ENCODE results near the gene HBA1. TPM values are rescaled to one million over a fixed set of nuclear protein-coding genes. Genes with fewer than 3 reads are reported as not detected.
"Not testable (repeated sequence)": the region's sequence is repeated elsewhere in the genome, so short reads cannot be mapped to it uniquely, and the experiment has no call there.

Gene HBA1
- polyA plus RNA-seq (2012; ENCODE audit: insufficient read depth, insufficient read length), result not detected

DNA sequence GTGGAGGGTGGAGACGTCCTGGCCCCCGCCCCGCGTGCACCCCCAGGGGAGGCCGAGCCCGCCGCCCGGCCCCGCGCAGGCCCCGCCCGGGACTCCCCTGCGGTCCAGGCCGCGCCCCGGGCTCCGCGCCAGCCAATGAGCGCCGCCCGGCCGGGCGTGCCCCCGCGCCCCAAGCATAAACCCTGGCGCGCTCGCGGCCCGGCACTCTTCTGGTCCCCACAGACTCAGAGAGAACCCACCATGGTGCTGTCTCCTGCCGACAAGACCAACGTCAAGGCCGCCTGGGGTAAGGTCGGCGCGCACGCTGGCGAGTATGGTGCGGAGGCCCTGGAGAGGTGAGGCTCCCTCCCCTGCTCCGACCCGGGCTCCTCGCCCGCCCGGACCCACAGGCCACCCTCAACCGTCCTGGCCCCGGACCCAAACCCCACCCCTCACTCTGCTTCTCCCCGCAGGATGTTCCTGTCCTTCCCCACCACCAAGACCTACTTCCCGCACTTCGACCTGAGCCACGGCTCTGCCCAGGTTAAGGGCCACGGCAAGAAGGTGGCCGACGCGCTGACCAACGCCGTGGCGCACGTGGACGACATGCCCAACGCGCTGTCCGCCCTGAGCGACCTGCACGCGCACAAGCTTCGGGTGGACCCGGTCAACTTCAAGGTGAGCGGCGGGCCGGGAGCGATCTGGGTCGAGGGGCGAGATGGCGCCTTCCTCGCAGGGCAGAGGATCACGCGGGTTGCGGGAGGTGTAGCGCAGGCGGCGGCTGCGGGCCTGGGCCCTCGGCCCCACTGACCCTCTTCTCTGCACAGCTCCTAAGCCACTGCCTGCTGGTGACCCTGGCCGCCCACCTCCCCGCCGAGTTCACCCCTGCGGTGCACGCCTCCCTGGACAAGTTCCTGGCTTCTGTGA lies at the start of gene HBA1:
TSS of gene HBA1 (plus strand) at position 204 of the 906 bp plus-strand sequence. CDS start at position 241, 37 bp downstream.
- H3K4me3 ChIP-seq (ENCODE audit: low read length), result not testable (repeated sequence)

DNA sequence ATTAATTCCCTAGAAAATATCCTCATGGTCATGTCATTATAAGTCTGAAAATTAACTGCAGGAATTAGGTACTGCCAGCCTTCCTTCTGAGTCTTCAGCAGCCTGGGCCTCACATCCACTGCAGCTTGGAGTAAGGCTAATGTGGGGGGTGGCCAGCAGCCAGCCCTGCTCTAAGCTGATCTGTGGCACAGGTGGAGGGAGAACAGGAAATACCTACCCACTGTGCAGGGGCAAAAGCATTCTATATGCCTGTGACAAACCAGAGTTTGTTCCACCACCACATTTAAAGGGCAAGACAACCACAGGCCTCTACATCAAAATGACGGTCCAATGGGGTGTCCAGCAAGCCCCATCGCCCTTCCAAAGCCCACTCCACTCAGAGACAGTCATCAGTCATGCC lies 47.4 kb upstream of the HBA1 start:
- H3K4me3 ChIP-seq (ENCODE audit: low read length), result no peak overlapping the region
- DNase-seq (ENCODE audit: low read depth, low spot score), result peak; percentile 53

More for the DNA sequence above, at the start of gene HBA1:
- DNase-seq (ENCODE audit: low read depth, low spot score), result not testable (repeated sequence)

DNA sequence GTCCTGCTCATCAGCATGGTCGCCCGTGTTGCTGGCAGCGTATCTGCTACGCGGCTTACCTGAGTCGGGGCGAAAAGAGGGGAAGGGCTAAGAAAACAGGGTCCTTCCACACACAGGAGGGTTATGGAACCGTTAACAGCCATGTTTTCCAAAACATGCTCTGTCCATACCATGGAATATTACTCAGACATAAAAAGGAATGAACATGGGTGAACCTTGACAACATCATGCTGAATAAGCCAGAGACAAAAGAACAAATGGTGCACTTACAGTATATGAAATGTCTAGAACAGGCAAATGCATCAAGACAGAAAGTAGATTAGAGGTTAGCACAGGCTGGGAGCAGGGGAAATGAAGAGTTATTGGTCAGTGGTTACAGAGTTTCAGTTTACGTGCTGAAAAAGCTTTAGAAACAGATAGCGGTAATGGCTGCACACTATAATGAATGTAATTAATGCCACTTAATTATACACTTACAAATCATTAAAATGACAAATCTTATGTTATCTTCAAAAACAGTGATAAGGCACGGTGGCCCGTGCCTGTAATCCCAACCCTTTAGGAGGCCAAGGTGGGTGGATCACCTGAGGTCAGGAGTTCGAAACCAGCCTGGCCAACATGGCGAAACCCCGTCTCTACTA lies 45.8 kb upstream of the HBA1 start:
- no peak for DNase-seq (ENCODE audit: low read depth, low spot score)
- no peak overlapping the region for H3K4me3 ChIP-seq (ENCODE audit: low read length)

DNA sequence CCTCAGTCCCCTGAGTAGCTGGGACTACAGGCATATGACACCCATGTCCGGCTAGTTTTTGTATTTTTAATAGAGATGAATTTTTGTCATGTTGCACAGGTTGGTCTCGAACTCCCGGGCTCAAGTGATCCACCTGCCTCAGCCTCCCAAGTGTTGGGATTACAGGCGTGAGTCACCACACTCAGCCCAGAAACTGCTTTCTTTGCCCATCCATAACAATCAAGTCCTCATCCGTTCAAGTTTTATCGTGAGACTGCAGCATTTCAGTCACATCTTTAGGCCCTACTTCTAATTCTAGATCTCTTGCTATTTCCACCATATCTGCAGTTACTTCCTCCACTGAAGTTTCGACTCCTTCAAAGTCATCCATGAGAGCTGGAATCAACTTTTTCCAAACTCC lies 44.4 kb upstream of the HBA1 start:
- no peak for DNase-seq (ENCODE audit: low read depth, low spot score)
- no peak overlapping the region for H3K4me3 ChIP-seq (ENCODE audit: low read length)

DNA sequence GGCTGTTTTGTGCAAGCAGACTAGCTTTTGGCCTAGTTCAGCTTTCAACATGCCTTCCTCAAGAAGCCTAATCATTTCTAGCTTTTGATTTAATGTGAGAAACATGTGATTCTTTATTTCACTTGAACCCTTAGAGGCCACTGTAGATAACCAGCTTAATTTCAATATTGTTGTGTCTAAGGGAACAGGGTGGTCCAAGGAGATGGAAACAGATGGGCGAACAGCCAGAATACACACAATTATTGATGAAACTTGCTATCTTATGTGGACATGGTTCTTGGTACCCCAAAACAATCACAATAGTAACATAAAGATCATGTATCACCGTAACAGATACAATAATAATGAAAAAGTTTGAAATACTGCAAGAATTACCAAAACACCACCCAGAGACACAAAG lies 42.8 kb upstream of the HBA1 start:
- no peak overlapping the region for H3K4me3 ChIP-seq (ENCODE audit: low read length)

DNA sequence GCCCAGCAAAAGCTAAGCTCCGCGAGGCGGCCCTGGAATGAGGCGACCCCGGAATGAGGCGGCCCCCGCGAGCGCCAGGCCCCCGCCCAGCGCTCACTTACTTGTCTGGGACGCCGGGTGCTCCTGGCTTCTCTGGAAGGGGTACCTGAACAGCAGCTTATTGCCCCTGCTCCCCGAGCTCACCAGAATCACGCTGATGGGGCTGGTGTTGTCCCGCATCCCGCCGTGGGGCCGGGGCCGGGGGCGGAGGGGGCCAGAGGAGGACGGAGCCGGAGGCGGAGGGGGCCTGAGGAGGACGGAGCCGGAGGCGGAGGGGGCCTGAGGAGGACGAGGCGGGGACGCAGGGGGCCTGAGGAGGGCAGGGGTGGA lies 38.4 kb upstream of the HBA1 start:
- DNase-seq (ENCODE audit: low read depth, low spot score), result no peak
- peak overlapping the region; percentile 71 for H3K4me3 ChIP-seq (ENCODE audit: low read length)

More for the DNA sequence above, 42.8 kb upstream of the HBA1 start:
- DNase-seq (ENCODE audit: low read depth, low spot score), result no peak

DNA sequence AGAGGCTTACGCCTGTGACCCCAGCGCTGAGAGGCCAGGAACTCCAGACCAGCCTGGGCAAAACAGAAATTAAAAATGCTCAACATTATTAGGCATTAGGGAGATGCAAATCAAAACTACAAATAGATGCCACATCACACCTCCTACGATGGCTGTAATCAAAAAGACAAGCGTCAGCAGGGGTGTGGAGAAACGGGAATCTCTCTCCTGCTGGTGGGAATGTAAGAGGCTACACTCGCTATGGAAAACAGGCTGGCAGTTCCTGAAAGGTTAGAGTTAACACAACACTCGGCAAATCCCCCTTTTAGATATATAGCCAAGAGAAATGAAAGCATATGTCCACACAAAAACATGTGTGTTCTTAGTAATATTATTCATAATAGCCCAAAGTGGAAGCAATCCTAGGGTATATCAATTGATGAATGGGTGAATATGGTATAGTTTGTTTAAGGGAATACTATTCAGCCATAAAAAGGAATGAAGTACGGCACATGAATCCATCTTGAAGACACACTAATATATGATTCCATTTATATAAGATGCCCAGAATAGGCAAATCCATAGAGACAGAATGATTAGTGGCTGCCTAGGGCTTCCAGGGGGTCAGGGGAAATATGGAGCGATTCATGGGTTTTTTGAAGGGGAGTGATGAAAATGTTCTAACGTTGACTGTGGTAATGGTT lies 36.2 kb upstream of the HBA1 start:
- DNase-seq (ENCODE audit: low read depth, low spot score), result no peak
- H3K4me3 ChIP-seq (ENCODE audit: low read length), result no peak overlapping the region

DNA sequence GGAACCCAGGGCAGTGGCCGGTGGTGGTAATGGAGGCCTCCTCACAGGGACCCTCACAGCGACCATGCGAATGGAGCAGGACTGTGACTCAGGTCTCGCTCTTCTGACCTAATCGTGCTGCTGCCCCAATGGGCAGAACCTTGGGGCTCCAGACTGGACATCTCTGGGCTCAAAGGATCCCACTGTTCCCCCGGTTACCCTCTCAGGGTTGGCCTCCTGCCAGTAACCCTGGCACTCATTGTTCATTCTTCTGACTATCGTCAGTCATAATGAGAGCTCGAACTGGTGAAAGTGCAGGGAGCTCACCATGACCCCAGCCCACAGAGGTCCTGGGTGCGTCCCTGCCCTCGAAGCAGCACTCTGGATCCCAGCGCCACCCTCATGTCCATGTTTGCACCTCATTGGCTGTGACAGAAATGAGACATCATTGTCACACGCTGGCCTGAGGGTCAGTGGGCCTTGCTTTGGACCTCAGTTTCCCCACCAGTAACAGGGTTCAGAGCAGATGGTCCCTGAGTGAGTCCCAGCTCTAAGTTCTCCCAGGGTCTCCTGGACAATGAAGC lies 34.0 kb upstream of the HBA1 start:
- no peak for DNase-seq (ENCODE audit: low read depth, low spot score)
- H3K4me3 ChIP-seq (ENCODE audit: low read length), result no peak overlapping the region

DNA sequence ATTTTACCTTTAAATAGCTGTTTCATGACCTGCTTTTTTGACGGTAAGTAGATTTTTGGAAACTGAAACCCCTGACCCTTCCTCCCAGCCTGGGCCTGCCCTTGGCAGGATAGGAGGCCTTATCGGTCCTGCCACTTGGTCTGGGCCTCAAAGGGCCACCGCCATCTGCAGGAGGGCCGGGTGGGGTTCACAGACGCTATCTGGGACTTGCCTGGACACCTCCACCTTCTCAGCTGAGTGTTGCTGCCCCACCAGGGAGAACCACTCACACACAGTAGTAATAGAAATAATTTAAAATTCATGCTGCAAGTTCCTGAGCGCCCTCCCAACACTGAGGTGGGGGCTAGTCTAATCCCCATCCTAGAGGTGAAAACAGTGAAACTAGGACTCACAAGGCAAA lies 33.4 kb upstream of the HBA1 start:
- H3K4me3 ChIP-seq (ENCODE audit: low read length), result no peak overlapping the region
- no peak for DNase-seq (ENCODE audit: low read depth, low spot score)

DNA sequence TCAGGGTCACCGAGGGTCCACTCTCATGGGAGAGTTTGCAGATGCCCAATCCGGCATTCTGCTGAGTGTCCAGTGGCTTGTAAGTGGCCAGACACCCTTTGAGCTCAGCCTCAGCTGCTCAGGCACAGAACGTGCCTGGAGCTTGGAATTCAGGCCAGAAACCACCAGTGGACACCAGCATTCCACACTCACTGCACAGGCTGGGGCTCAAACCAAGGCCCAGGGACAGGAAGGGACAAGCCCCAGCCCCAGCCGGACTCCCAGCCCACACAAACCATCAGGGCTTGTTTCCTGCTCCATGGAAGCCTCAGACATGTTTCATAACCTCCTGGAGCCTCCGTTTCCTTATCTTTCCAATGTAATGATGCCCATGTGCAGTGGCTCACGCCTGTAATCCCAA lies 33.0 kb upstream of the HBA1 start:
- no peak for DNase-seq (ENCODE audit: low read depth, low spot score)
- no peak overlapping the region for H3K4me3 ChIP-seq (ENCODE audit: low read length)

DNA sequence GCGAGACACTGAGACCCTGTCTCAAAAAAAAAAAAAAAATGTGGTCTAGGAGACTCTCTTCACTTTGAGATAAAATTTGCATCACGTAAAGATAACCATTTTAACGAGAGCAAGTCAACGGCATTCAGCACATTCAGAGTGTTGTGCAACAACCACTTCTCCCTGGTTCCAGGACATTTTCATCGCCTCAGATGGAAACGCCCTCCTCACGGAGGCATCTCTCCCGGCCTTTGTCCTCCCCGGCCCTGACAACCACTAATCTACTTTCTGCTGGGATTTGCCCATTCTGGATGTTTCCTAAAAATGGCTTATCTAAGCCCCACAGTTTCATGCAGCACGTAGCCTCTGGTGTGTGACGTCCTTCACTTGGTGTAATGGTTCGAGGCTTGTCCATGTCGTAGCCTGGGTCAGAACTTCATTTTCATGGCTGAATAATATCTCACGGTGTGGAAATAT lies 31.7 kb upstream of the HBA1 start:
- no peak for DNase-seq (ENCODE audit: low read depth, low spot score)

DNA sequence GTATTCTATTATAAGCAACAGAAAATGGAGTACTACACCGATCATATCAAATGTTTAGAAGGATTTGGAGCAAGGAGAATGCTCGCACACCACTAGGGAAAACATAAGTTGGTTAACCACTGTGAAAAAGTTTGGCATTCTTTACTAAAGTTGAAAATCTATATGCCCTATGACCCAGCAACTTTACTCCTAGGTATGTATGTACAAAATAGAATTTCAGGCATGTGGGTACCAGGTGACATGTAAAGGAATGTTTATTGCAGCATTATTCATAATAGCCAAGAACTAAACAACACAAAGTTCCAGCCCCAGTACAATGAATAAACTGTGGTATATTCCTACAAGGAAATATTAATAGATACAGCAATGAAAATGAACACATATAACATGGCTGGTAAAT lies 29.8 kb upstream of the HBA1 start:
- no peak for DNase-seq (ENCODE audit: low read depth, low spot score)
- no peak overlapping the region for H3K4me3 ChIP-seq (ENCODE audit: low read length)

More for the DNA sequence above, 31.7 kb upstream of the HBA1 start:
- H3K4me3 ChIP-seq (ENCODE audit: low read length), result no peak overlapping the region

DNA sequence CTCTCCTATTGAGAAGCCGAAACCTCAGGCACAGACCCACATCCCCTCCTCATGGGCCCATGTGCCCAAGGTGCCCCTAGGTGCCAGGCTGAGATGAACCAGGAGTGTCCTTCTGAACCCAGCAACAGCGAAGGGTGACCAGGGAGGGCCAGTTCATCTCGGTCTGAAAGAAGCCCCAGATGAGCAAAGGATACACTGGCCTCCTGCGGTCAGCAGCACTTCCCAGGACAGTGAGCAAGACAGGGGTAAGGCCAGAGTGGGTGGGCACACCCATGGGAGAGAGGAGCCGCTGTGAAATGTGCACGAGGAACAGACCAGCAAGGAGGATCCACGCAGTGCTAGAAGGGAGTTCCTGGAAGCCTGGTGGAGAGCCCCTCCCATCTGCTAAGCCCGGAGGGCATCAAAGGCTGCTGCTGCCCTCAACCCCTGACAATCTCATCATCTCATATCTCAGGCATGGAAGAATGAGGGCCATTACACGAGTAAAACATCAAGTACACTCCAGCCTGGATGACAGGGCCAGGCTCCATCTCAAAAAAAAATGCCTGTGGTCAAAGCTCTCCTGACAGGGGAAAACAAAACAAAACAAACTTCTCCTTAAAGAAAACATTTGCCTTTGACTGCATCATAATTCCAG lies 27.3 kb upstream of the HBA1 start:
- H3K4me3 ChIP-seq (ENCODE audit: low read length), result no peak overlapping the region
- no peak for DNase-seq (ENCODE audit: low read depth, low spot score)

DNA sequence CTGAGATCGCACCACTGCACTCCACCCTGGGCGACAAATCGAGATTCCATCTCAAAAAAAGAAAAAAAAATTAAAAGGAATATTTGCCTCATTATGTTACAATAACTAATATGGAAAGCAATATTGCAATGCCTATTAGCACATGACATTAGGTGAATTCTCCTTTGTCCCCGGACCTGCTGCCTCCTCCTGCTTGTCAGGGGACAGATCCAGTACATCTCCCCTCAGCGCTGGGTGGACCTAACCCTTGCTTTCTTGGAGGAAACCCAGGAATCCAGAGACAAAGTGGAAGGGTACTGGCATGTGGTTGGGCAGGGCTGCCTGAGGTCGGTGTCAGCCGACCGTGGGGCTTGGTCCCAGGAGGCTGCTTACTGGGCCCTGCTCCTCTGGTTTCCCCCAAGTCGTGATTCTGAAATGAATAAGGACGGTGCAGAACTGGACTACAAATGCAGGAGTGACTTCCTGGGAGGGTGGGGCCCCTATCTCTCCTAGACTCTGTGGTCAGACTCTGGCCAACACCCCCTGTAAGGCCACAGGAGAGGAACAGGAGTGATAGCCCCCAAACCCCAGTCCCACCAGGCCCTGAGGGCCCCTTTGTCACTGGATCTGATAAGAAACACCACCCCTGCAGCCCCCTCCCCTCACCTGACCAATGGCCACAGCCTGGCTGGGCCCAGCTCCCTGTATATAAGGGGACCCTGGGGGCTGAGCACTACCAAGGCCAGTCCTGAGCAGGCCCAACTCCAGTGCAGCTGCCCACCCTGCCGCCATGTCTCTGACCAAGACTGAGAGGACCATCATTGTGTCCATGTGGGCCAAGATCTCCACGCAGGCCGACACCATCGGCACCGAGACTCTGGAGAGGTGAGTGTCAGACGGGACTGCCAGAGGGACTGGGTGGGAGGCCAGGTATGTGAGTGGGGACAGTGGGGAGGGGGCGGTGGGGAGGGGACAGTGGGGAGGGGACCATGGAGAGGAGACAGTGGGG lies 24.0 kb upstream of the HBA1 start, which contains the start of gene HBZ:
TSS of gene HBZ (plus strand) at position 504 of the 988 bp plus-strand sequence. CDS start at position 770, 266 bp downstream.
- H3K4me3 ChIP-seq (ENCODE audit: low read length), result no peak within 1 kb of the TSS
- no peak for DNase-seq (ENCODE audit: low read depth, low spot score)

DNA sequence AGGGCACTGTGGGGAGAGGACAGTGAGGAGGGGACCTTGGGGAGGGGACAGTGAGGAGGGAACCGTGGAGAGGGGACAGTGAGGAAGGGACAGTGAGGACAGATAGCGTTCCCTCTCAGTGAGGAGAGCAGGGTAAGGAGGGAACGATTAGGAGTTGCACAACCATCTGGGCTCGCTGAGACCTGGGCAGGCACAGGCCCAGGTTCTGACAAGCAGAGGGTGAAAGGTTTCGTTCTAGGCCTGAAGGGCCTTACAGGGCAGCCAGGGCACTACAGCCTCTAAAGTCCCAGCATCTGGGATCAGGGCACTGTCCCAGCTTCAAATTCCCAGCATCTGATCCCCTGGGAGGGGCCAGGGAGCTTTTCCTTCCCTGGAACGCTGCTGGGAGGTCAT lies 23.4 kb upstream of the HBA1 start:
- not testable (repeated sequence) for DNase-seq (ENCODE audit: low read depth, low spot score); H3K4me3 ChIP-seq (ENCODE audit: low read length)

DNA sequence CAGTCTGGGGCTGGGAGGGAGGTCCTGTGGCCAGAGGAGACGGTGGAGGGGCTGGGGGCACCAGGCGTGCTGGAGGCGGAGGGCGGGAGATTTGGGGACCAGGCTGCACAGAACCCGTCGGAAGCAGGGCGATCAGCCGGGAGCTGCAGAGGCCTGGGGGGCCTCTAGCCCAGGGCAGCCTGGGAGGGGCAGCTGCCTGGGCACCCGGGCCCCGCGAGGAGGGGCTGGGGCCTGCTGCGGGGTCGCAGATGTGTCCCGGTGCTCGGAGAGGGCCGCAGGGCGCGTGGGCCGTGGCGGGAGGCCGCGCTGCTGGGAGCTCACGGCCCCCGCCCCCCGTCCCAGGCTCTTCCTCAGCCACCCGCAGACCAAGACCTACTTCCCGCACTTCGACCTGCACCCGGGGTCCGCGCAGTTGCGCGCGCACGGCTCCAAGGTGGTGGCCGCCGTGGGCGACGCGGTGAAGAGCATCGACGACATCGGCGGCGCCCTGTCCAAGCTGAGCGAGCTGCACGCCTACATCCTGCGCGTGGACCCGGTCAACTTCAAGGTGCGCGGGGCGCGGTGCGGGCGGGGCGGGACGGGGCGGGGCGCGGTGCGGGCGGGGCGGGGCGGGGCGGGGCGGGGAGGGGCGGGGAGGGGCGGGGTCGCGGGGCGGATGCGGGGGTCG lies 22.8 kb upstream of the HBA1 start:
- not testable (repeated sequence) for H3K4me3 ChIP-seq (ENCODE audit: low read length); DNase-seq (ENCODE audit: low read depth, low spot score)
